Osteoblast (primary cell): ENCODE measurements around the gene SLC25A36. TPM values are rescaled to one million over a fixed set of nuclear protein-coding genes. Genes with fewer than 3 reads are reported as not detected.
"Not testable (repeated sequence)": the region's sequence is repeated elsewhere in the genome, so short reads cannot be mapped to it uniquely, and the experiment has no call there.

Experiments used
- DNase-seq: peaks from one replicate; pipeline ENCODE4 v3.0.0; 2011; ENCODE audit warnings: low spot score, mixed read lengths; ENCODE audit not compliant: insufficient read length; ENCODE audit errors: missing footprints
- H2AFZ ChIP-seq: 2 replicates; pipeline ENCODE4 v1.6.0; 2011; ENCODE audit warnings: mild to moderate bottlenecking, low read length
- H3K27ac ChIP-seq: 2 replicates; pipeline ENCODE4 v1.5.1; 2011; ENCODE audit warnings: mild to moderate bottlenecking, low read depth, low read length, moderate library complexity
- H3K27me3 ChIP-seq: 2 replicates; pipeline ENCODE4 v1.6.0; 2012; ENCODE audit warnings: mild to moderate bottlenecking, control low read depth, inconsistent platforms, low read length, moderate library complexity; ENCODE audit not compliant: insufficient read depth
- H3K36me3 ChIP-seq: 2 replicates; pipeline ENCODE4 v1.5.1; 2011; ENCODE audit warnings: mild to moderate bottlenecking, low read length, control low read depth, moderate library complexity; ENCODE audit not compliant: insufficient read depth
- H3K4me1 ChIP-seq: 2 replicates; pipeline ENCODE4 v1.5.1; 2011; ENCODE audit warnings: mild to moderate bottlenecking, low read length, control low read depth, moderate library complexity; ENCODE audit not compliant: insufficient read depth
- H3K4me2 ChIP-seq: 2 replicates; pipeline ENCODE4 v1.6.0; 2011; ENCODE audit warnings: mild to moderate bottlenecking, low read length; ENCODE audit not compliant: insufficient read depth
- H3K4me3 ChIP-seq: fragments of 200-600 bp; sonication (generic); 3 replicates; pipeline ENCODE4 v1.5.1; 2012; ENCODE audit warnings: mild to moderate bottlenecking, low read length, inconsistent platforms; ENCODE audit not compliant: insufficient read depth
- H3K79me2 ChIP-seq: 2 replicates; pipeline ENCODE4 v1.6.0; 2012; ENCODE audit warnings: mild to moderate bottlenecking, low read length, control low read depth, inconsistent platforms; ENCODE audit not compliant: insufficient read depth
- H3K9me3 ChIP-seq: 2 replicates; pipeline ENCODE4 v1.5.1; 2011; ENCODE audit warnings: low read depth, low read length, control low read depth
- H4K20me1 ChIP-seq: 2 replicates; pipeline ENCODE4 v1.6.0; 2012; ENCODE audit warnings: mild to moderate bottlenecking, low read length, control low read depth; ENCODE audit not compliant: insufficient read depth
- total RNA-seq: library from RNA; depleted of rRNA; stranded (reverse); fragments of >200 nt; gene quantifications from 2 replicates; pipeline ENCODE4 v1.2.3, GENCODE V29; 2012
- TF ChIP-seq, protein P1 (sequence below): IDR thresholded peaks from 2 replicates; pipeline ENCODE4 v1.5.1; 2011; ENCODE audit warnings: mild to moderate bottlenecking, low read depth, low read length, moderate library complexity; ENCODE audit errors: extremely low read depth

SLC25A36 gene
- total RNA-seq, 1 donor, result 97.4 TPM

DNA sequence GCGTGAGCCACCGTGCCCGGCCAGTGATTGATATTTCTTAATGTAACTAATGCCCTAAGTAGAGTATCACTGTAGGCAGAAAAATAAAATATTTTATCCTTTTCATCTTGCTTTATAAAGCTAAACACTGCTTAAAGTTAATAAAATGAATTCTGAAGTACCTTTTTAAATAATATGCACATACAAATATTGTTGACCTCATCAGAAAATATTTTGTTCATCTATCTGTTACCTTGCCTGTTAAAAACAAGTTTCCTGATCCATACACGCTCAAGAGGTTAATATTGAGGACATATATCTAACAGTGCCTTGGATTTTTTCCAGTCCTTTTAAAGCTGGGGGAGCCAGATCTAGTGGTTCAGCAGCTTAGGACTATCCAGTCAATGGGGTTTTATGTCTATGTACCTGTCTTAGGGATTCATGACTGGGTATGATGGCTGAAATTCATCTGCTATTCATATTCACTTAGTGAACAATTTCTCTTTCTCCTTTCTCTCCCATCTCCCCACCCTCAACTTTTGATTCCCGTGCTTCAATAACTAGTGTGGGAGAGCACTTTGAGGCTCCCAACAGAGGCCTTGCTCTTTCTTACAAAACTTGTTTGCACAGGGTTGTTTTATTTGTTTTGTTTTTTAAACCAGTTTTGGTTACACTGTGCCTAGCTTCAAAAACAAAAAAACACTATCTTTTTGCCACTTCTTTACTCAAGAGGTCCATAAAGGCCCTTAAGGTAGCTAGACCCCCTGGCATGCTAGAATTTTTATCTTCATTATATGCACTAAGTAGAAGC lies 7.0 kb downstream of the SLC25A36 start:
- peaks cover 19% of the 10 kb centered on the region for H3K4me1 ChIP-seq

DNA sequence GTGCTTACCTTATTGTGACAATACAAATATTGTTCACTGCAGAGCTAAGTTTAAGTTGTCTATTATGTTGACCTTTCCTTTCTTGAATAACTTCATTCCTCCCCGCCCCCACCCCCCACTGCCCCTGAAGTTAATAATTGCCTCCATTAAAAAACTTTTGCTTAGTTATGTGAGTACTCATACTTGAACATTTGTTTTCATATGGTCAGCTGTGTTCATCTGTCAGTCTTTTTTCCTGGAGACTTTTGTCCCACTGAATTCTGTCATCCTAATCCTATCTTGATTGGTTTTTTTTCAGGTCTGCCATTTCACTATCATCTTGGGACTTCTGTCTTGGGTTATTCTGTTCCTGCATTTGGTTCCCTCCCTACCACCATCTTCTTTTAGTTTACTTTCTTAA lies 8.5 kb downstream of the SLC25A36 start:
- H3K36me3 ChIP-seq, result no peaks in the 10 kb centered on the region
- no peak overlapping the region for H3K4me2 ChIP-seq
- H3K27me3 ChIP-seq, result no peaks in the 10 kb centered on the region
- no peak overlapping the region for H3K4me3 ChIP-seq
- H2AFZ ChIP-seq, result no peak overlapping the region
- H3K4me1 ChIP-seq, result peaks cover 13% of the 10 kb centered on the region
- H4K20me1 ChIP-seq, result peaks cover 36% of the 10 kb centered on the region
- H3K9me3 ChIP-seq, result no peaks in the 10 kb centered on the region
- peaks cover 98% of the 10 kb centered on the region for H3K79me2 ChIP-seq
- H3K27ac ChIP-seq, result no peak overlapping the region
- TF ChIP-seq, protein P1, sequence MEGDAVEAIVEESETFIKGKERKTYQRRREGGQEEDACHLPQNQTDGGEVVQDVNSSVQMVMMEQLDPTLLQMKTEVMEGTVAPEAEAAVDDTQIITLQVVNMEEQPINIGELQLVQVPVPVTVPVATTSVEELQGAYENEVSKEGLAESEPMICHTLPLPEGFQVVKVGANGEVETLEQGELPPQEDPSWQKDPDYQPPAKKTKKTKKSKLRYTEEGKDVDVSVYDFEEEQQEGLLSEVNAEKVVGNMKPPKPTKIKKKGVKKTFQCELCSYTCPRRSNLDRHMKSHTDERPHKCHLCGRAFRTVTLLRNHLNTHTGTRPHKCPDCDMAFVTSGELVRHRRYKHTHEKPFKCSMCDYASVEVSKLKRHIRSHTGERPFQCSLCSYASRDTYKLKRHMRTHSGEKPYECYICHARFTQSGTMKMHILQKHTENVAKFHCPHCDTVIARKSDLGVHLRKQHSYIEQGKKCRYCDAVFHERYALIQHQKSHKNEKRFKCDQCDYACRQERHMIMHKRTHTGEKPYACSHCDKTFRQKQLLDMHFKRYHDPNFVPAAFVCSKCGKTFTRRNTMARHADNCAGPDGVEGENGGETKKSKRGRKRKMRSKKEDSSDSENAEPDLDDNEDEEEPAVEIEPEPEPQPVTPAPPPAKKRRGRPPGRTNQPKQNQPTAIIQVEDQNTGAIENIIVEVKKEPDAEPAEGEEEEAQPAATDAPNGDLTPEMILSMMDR, result no peak
- no peak for DNase-seq

More for the DNA sequence above, 7.0 kb downstream of the SLC25A36 start:
- no peaks in the 10 kb centered on the region for H3K27me3 ChIP-seq
- H3K27ac ChIP-seq, result no peak overlapping the region
- no peak overlapping the region for H3K4me3 ChIP-seq
- H4K20me1 ChIP-seq, result peaks cover 41% of the 10 kb centered on the region
- H3K9me3 ChIP-seq, result no peaks in the 10 kb centered on the region
- no peak overlapping the region for H2AFZ ChIP-seq
- DNase-seq, result no peak
- no peaks in the 10 kb centered on the region for H3K36me3 ChIP-seq
- no peak overlapping the region for H3K4me2 ChIP-seq
- TF ChIP-seq, protein P1, result no peak
- H3K79me2 ChIP-seq, result peaks cover 98% of the 10 kb centered on the region

DNA sequence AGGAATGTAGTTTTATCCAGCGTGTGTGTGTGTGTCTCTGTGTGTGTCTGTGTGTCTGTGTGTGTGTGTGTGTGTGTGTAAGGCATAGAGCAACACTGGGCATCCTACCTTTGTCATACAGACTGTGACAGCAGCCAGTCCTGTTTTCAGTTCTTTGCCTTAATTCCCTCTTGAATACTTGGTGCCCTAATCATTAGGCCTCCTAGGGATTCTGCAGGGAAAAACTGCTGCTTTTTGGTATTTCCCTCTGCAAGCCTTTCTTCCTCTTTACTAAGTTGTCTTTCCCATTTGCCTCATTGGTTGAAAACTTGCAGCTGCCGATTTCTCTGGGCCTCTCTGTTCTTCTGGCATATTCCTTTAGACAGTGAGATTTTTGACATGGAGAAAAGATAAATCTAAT lies 9.2 kb downstream of the SLC25A36 start:
- Histone ChIP-seq H3K4me3 (no peak overlapping the region), H3K9me3 (no peaks in the 10 kb centered on the region), H4K20me1 (peaks cover 34% of the 10 kb centered on the region), H3K27ac (no peak overlapping the region), H3K27me3 (no peaks in the 10 kb centered on the region), H3K79me2 (peaks cover 98% of the 10 kb centered on the region), H3K4me1 (peaks cover 11% of the 10 kb centered on the region), H3K4me2 (no peak overlapping the region), H3K36me3 (no peaks in the 10 kb centered on the region), H2AFZ (no peak overlapping the region)
- TF ChIP-seq, protein P1, result no peak
- no peak for DNase-seq

DNA sequence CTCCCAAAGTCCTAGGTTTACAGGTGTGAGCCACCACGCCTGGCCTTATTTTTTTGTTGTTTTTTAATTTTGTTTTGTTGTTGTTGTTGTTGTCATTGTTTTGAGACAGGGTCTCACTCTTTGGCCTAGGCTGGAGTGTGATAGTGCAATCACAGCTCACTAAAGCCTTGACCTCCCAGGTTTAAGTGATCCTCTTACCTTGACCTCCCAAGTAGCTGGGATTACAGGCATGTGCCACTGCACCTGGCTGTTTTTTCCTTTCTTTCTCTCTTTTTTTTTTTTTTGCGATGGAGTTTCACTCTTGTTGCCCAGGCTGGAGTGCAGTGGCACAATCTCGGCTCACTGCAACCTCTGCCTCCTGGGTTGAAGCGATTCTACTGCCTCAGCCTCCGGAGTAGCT lies 10.1 kb downstream of the SLC25A36 start:
- Histone ChIP-seq H3K79me2 (peaks cover 97% of the 10 kb centered on the region), H3K4me1 (peaks cover 11% of the 10 kb centered on the region), H4K20me1 (peaks cover 33% of the 10 kb centered on the region)
- not testable (repeated sequence) for H3K4me3 ChIP-seq, H3K9me3 ChIP-seq, H3K4me2 ChIP-seq, DNase-seq, H3K27me3 ChIP-seq, H3K27ac ChIP-seq, H3K36me3 ChIP-seq, H2AFZ ChIP-seq
